AG09319 (cell line): ENCODE measurements around the gene SF3B2.
A peak's percentile ranks its signal among the peaks of the same experiment; 100 is the strongest.

Experiments used
- DNase-seq: peaks from one replicate; pipeline ENCODE4 v3.0.0-alpha.2; 2010; ENCODE audit warnings: low read depth; ENCODE audit errors: extremely low read depth
- TF ChIP-seq, protein P1 (sequence below): IDR thresholded peaks from 2 replicates; pipeline ENCODE4 v1.5.1; 2011; ENCODE audit warnings: low read depth, mild to moderate bottlenecking, inconsistent platforms, low read length, moderate library complexity

Gene SF3B2

GRCh38 chr11:66051766-66052663 is at the start of gene SF3B2:
SF3B2 (plus strand) TSS chr11:66052364; CDS start chr11:66052385, 21 bp downstream.
- TF ChIP-seq, protein P1, sequence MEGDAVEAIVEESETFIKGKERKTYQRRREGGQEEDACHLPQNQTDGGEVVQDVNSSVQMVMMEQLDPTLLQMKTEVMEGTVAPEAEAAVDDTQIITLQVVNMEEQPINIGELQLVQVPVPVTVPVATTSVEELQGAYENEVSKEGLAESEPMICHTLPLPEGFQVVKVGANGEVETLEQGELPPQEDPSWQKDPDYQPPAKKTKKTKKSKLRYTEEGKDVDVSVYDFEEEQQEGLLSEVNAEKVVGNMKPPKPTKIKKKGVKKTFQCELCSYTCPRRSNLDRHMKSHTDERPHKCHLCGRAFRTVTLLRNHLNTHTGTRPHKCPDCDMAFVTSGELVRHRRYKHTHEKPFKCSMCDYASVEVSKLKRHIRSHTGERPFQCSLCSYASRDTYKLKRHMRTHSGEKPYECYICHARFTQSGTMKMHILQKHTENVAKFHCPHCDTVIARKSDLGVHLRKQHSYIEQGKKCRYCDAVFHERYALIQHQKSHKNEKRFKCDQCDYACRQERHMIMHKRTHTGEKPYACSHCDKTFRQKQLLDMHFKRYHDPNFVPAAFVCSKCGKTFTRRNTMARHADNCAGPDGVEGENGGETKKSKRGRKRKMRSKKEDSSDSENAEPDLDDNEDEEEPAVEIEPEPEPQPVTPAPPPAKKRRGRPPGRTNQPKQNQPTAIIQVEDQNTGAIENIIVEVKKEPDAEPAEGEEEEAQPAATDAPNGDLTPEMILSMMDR: no peak
- peak; percentile 95 for DNase-seq

GRCh38 chr11:66002648-66003225 is 49.4 kb upstream of the SF3B2 start:
- TF ChIP-seq, protein P1: peak; percentile 27
- no peak for DNase-seq

GRCh38 chr11:66003291-66003690 is 48.9 kb upstream of the SF3B2 start:
- DNase-seq: no peak
- TF ChIP-seq, protein P1: no peak

GRCh38 chr11:66004186-66004585 is 48.0 kb upstream of the SF3B2 start:
- TF ChIP-seq, protein P1: no peak

GRCh38 chr11:66006134-66006890 is 45.9 kb upstream of the SF3B2 start:
- TF ChIP-seq, protein P1: no peak
- no peak for DNase-seq

More at GRCh38 chr11:66004186-66004585, 48.0 kb upstream of the SF3B2 start:
- DNase-seq: no peak

- TF ChIP-seq, protein P1: no peak
These were observed 45.3 kb upstream of the SF3B2 start for GRCh38 chr11:66006891-66007176.

DNA sequence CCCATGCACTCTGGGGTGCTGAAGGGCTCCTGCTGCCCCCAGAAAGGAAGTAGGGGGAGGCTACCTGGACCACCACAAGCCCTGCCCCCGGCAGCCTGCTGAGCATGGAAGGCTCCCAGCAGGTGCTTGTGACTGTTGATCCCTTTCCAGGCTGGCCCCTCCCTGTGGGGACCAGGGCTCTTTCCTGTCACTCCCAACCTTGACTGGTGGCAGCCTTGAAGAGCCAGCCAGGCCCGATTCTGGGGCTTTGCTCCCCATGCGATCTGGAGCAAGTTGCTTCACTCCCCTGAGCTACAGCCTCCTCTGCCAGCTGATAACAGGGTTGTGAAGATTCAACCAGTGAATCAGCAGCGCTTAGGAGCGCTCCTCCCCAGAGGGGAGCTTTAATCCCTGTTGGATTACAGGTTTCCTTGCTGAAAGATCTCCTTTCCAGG is 44.9 kb upstream of the SF3B2 start:
- DNase-seq: no peak
- TF ChIP-seq, protein P1: no peak

More at GRCh38 chr11:66006891-66007176, 45.3 kb upstream of the SF3B2 start:
- no peak for DNase-seq
